Chondrocyte (in vitro differentiated cells): ENCODE results near the gene FBXL16. TPM values are rescaled to one million over a fixed set of nuclear protein-coding genes. Genes with fewer than 3 reads are reported as not detected.

ENCODE experiments used
- DNase-seq: peaks from one replicate; pipeline ENCODE4 v3.0.0; 2021; ENCODE audit warnings: mixed read lengths, low spot score
- H3K27ac Mint-ChIP-seq: one replicate; pipeline ENCODE4 v1.8.0; 2021; ENCODE audit warnings: mild to moderate bottlenecking, moderate library complexity, mixed read lengths; ENCODE audit not compliant: unreplicated experiment
- H3K27me3 Mint-ChIP-seq: 2 replicates; pipeline ENCODE4 v1.8.0; 2021; ENCODE audit warnings: low read depth, mixed read lengths
- H3K36me3 Mint-ChIP-seq: 2 replicates; pipeline ENCODE4 v1.8.0; 2021; ENCODE audit warnings: low read depth, mixed read lengths
- H3K4me1 Mint-ChIP-seq: 2 replicates; pipeline ENCODE4 v1.8.0; 2021; ENCODE audit warnings: low read depth, mild to moderate bottlenecking, mixed read lengths
- H3K4me3 Mint-ChIP-seq: one replicate; pipeline ENCODE4 v1.8.0; 2021; ENCODE audit warnings: mild to moderate bottlenecking, moderate library complexity, mixed read lengths; ENCODE audit not compliant: unreplicated experiment
- H3K9me3 Mint-ChIP-seq: 2 replicates; pipeline ENCODE4 v1.8.0; 2021; ENCODE audit warnings: low read depth, mixed read lengths
- total RNA-seq: library from RNA; stranded (reverse); gene quantifications from 3 replicates; pipeline ENCODE4 v1.2.1, GENCODE V29; 2021
- TF ChIP-seq, protein P1 (sequence below): fragments of 200-600 bp; sonication (generic); IDR thresholded peaks from 2 replicates; pipeline ENCODE4 v1.5.0; 2021; ENCODE audit warnings: antibody characterized with exemption, mild to moderate bottlenecking, moderate library complexity

The FBXL16 gene
- total RNA-seq, 1 donor from 2014 or later, result 0.87 TPM

DNA sequence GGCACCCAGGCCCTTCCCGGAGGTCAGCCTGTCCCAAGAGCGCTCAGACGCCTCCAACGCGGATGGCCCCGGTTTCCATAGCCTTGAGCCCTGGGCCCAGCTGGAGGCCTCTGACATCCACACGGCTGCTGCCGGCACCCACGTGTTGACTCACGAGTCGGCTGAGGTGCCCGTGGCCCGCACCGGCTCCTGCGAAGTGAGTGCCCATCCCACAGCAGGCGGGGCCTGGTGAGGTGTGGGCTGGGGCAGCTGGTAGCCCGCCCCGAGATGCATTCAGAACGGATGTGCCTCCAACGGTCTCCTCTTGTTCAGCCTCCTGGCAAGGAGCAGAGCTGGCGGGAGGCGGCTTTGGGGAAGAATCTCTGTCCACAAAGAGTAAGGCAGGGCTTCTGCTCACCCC lies 53.8 kb downstream of the FBXL16 start:
- no peak overlapping the region for H3K4me3 Mint-ChIP-seq
- no peak for DNase-seq
- H3K27me3 Mint-ChIP-seq, result no peaks in the 10 kb centered on the region
- no peaks in the 10 kb centered on the region for H3K9me3 Mint-ChIP-seq
- TF ChIP-seq, protein P1, sequence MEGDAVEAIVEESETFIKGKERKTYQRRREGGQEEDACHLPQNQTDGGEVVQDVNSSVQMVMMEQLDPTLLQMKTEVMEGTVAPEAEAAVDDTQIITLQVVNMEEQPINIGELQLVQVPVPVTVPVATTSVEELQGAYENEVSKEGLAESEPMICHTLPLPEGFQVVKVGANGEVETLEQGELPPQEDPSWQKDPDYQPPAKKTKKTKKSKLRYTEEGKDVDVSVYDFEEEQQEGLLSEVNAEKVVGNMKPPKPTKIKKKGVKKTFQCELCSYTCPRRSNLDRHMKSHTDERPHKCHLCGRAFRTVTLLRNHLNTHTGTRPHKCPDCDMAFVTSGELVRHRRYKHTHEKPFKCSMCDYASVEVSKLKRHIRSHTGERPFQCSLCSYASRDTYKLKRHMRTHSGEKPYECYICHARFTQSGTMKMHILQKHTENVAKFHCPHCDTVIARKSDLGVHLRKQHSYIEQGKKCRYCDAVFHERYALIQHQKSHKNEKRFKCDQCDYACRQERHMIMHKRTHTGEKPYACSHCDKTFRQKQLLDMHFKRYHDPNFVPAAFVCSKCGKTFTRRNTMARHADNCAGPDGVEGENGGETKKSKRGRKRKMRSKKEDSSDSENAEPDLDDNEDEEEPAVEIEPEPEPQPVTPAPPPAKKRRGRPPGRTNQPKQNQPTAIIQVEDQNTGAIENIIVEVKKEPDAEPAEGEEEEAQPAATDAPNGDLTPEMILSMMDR, result no peak
- H3K27ac Mint-ChIP-seq, result no peak overlapping the region
- H3K4me1 Mint-ChIP-seq, result peaks cover 12% of the 10 kb centered on the region
- no peaks in the 10 kb centered on the region for H3K36me3 Mint-ChIP-seq

DNA sequence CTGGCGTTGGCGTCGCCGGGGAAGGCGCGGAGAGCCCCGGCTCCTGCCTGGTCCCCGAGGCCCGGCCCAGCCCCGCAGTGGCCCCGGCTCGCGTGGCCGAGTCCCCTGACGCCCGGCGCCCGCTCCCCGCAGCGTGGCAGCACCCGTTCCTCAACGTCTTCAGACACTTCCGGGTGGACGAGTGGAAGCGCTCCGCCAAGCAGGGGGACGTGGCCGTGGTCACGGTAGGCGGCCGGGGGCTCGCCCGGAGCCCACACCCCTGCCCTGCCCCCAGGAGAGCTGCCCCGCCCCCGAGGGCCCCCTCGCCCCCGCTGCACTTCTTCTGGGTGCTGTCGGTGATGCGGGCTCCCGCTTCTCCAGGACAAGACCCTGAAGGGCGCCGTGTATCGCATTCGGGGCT lies 56.0 kb downstream of the FBXL16 start:
- Mint-ChIP-seq H3K36me3 (no peaks in the 10 kb centered on the region), H3K4me3 (peak overlapping the region; percentile 60), H3K9me3 (no peaks in the 10 kb centered on the region), H3K27me3 (no peaks in the 10 kb centered on the region), H3K27ac (no peak overlapping the region), H3K4me1 (peaks cover 12% of the 10 kb centered on the region)
- TF ChIP-seq, protein P1, result no peak
- no peak for DNase-seq

DNA sequence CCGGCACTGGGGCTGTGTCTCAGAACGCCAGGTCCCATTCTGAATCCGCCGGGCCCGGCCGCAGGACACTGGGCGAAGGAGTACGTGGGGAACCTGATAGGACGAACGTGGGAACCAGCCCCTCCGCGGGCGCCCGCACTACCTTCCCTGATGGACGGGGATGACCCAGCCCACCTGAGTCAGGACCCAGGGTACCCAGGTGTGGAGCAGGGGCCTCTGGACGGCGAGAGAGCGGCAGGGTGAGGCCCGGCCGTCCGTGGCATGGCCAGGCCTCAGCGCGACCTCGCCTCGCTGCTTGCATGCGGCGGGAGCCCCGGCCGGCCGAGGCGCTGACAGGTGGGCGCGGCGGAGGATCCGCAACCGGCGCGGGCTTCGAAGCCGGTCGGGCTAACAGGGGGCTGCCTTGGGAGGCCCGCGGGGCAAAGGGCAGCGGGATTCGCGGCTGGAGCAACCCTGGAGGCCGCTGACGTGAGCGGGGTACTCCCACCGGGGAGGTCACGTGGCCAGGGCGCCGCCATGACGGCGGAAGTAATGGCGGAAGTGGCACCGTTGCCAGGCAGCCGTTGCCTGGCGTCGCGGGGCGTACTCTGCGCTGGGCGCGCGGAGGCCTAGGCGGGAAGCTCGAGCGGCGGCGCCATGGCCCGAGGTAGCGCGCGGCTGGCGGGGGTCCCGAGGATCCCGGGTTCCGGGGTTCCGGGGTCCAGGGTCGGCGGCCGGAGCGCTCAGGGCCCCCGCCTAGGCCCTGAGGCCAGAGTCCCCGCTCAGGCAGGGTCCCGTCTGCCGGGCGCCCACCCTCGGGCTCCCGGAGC lies 56.6 kb downstream of the FBXL16 start, which contains the start of gene WDR90:
TSS of gene WDR90 (plus strand) at position 585 of the 809 bp plus-strand sequence. CDS start at position 637, 52 bp downstream.
- TF ChIP-seq, protein P1, result no peak
- H3K27ac Mint-ChIP-seq, result peak within 1 kb of the TSS; percentile 86
- peak within 1 kb of the TSS; percentile 77 for H3K4me3 Mint-ChIP-seq
- no peaks in the 10 kb centered on the region for H3K9me3 Mint-ChIP-seq
- H3K27me3 Mint-ChIP-seq, result no peaks in the 10 kb centered on the region
- H3K36me3 Mint-ChIP-seq, result no peaks in the 10 kb centered on the region
- peaks cover 12% of the 10 kb centered on the region for H3K4me1 Mint-ChIP-seq
- no peak for DNase-seq

DNA sequence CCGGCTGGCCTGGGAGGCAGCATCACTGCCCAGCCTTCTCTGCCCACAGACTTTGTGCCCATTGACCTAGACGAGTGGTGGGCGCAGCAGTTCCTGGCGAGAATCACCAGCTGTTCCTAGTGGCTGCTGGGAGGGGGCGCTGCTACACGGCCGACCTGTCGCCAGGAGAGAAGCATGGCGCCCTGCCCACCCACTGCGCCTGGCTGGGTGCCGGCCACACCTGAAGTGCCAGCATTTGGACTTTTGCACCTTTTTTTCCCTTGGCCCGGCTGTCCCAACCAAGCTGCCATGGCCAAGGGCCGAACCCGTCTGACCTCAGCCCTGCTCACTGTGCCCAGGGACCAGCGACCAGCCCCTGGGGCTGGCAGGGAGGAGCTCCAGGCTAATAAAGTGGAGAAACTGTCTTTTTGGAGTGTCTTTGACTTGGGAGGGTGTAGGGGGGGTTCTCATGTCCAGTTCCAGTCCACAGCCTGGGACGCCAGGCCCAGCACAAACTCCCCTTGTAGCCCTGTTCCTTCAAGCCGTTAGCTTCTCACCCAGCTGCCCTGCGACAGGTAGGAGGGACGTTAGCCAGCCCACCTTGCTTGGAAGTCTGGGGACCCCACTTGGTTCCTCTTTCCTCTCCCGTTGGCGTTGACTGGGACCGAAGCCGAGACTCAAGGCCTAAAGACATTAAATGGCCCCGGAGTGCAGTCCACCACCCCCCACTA lies 57.4 kb downstream of the FBXL16 start:
- no peak for DNase-seq
- no peaks in the 10 kb centered on the region for H3K9me3 Mint-ChIP-seq
- peaks cover 12% of the 10 kb centered on the region for H3K4me1 Mint-ChIP-seq
- no peaks in the 10 kb centered on the region for H3K36me3 Mint-ChIP-seq
- TF ChIP-seq, protein P1, result peak; percentile 66
- H3K27me3 Mint-ChIP-seq, result no peaks in the 10 kb centered on the region
- H3K27ac Mint-ChIP-seq, result peak overlapping the region; percentile 86
- peak overlapping the region; percentile 77 for H3K4me3 Mint-ChIP-seq

DNA sequence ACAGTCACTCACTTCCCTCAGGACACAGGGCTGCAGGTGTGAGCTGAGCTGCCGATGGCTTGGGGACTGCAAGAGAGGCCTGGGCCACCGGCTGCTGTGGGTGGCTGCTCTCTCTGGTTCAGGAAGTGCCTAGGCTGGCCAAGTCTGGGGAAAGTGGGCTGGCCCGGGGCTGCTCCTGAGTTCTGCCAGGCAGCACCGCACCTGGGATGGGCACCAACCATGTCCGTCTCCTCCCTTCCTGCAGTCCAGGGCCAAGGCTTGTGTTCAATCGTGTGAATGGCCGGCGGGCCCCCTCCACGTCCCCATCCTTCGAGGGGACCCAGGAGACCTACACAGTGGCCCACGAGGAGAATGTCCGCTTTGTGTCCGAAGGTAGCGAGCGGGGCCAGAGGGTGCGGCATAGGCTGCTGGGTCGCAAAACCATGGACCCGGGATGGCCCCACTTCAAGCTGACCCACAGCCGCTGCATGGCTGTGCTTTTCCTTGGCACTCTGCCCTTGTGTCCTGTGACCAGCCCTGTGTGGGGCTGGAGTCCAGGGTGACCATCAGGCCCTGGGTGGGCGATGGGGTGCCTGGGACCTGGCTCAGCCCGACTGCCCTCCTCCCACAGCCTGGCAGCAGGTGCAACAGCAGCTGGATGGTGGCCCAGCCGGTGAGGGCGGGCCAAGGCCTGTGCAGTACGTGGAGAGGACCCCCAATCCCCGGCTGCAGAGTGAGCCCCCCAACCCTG lies 58.3 kb downstream of the FBXL16 start:
- H3K36me3 Mint-ChIP-seq, result no peaks in the 10 kb centered on the region

More for the DNA sequence above, 58.3 kb downstream of the FBXL16 start:
- no peaks in the 10 kb centered on the region for H3K9me3 Mint-ChIP-seq
- no peak overlapping the region for H3K4me3 Mint-ChIP-seq
- DNase-seq, result no peak
- H3K27ac Mint-ChIP-seq, result no peak overlapping the region
- TF ChIP-seq, protein P1, result no peak
- no peaks in the 10 kb centered on the region for H3K27me3 Mint-ChIP-seq
- H3K4me1 Mint-ChIP-seq, result peaks cover 18% of the 10 kb centered on the region
